Brain pericyte (primary cell): ENCODE results near the gene HSPA1A.
"Not testable (repeated sequence)": the region's sequence is repeated elsewhere in the genome, so short reads cannot be mapped to it uniquely, and the experiment has no call there.

Source experiments
- DNase-seq: peaks from one replicate; pipeline ENCODE4 v3.0.0-alpha.2; 2012; ENCODE audit warnings: low read depth, low spot score

Gene HSPA1A

DNA sequence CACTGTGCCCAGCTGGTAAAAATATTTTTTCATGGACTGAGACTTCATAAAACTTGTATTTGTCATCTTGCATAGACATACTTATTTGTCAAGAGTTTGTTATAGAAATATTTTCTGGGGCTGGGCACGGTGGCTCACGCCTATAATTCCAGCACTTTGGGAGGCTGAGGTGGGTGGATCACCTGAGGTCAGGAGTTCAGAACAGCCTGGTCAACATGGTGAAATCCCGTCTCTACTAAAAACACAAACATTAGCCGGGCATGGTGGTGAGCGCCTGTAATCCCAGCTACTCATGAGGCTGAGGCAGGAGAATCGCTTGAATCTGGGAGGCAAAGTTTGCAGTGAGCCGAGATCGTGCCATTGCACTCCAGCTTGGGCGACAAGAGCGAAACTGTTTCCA lies 6.7 kb upstream of the HSPA1A start:
- not testable (repeated sequence) for DNase-seq

DNA sequence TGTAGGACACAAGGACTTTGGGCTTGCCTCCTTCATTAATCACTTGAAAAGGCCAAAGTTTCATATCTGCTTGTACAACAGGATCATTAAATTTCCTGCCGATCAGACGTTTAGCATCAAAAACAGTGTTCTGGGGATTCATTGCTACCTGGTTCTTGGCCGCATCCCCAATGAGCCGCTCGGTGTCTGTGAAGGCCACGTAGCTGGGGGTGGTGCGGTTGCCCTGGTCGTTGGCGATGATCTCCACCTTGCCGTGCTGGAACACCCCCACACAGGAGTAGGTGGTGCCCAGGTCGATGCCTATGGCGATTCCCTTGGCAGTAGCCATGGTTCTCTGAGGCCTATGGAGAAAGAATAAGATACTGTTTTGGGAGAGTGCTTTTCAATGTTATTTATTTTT lies 3.7 kb upstream of the HSPA1A start:
- no peak for DNase-seq

DNA sequence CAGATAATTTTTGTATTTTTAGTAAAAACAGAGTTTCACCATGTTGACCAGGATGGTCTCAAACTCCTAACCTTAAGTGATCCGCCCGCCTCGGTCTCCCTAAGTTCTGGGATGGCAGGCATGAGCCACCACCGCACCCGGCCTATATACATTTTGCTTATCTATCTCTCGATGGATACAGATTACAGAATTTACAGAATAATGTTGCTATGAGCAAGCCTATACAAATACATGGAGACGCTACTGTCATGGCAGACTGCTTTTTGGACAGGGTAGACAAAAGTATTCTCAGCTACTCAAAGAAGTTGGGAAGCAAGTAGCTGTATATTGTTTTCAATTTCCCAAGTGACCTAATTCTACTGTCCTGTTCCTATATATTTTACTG lies 1.9 kb upstream of the HSPA1A start:
- DNase-seq, result no peak

DNA sequence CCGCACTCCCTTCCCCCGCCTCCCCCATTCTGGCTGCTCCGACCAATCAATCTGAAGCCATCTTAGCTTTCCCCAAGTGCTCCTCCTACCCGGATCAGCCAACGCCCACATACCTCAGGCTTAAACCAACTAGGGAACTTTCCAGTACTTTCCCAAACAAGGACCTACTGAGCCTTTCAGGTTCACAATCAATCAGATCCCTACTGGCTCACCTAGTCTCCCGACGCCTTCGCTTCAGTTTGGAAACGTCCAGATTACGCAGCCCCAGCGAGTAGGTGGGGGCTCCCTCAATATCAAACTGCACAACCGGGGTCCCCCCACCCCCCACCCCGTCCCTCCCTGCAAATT lies 692 bp upstream of the HSPA1A start:
- DNase-seq, result peak; percentile 79

DNA sequence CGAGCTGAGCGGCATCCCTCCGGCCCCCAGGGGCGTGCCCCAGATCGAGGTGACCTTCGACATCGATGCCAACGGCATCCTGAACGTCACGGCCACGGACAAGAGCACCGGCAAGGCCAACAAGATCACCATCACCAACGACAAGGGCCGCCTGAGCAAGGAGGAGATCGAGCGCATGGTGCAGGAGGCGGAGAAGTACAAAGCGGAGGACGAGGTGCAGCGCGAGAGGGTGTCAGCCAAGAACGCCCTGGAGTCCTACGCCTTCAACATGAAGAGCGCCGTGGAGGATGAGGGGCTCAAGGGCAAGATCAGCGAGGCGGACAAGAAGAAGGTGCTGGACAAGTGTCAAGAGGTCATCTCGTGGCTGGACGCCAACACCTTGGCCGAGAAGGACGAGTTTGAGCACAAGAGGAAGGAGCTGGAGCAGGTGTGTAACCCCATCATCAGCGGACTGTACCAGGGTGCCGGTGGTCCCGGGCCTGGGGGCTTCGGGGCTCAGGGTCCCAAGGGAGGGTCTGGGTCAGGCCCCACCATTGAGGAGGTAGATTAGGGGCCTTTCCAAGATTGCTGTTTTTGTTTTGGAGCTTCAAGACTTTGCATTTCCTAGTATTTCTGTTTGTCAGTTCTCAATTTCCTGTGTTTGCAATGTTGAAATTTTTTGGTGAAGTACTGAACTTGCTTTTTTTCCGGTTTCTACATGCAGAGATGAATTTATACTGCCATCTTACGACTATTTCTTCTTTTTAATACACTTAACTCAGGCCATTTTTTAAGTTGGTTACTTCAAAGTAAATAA lies 2.0 kb downstream of the HSPA1A start:
- not testable (repeated sequence) for DNase-seq

DNA sequence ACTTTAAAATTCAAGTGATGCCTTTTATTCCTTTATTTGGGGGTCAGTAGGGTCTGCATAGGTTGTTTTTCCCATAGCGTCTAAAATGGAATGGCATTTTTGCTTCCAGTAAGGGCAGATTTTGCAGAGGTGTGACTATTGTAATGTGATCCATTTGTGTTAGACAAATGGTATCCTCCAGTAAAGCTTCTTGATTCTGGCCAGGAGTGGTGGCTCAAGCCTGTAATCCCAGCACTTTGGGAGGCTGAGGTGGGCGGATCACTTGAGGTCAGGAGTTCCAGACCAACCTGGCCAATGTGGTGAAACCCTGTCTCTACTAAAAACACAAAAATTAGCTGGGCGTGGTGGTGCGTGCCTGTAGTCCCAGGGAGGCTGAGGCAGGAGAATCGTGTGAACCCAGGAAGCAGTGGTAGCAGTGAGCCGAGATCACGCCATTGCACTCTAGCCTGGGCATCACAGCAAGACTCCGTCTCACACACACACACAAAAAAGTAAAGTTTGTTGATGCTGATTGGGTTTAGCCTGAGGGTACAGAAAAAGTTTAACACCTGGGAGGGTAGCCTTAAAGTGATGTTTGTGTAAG lies 2.7 kb downstream of the HSPA1A start:
- not testable (repeated sequence) for DNase-seq

DNA sequence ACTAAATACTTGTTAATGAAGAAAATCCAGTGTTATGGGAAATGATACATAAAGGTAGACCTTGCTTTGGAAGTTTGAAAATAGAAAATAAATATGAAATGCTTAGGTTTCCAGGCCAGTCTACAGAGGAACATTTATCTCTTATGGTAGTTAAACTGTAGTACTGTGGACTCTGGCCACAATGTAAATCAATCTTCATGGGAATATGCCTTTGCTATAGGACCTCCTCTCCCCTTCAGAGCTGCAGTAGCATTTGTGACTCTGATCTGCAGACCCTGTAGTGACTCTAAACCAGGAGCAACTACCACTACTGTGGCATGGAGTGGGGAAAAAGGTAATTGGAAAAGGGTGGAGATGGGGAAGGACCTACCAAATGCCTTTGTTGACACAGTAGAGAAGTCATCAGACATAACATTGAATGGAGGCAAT lies 4.5 kb downstream of the HSPA1A start:
- DNase-seq, result no peak

DNA sequence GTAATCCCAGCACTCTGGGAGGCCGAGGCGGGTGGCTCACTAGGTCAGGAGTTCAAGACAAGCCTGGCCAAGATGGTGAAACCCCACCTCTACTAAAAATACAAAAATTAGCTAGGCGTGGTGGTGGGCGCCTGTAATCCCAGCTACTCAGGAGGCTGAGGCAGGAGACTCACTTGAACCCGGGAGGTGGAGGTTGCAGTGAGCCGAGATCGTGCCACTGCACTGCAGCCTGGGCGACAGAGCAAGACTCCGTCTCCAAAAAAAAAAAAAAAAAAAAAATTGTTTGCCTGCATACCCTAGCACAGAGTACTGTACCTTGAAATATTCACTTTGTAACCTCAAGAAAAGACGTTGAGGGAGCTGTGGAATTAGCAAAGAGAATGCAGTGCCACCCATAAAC lies 5.1 kb downstream of the HSPA1A start:
- DNase-seq, result not testable (repeated sequence)

DNA sequence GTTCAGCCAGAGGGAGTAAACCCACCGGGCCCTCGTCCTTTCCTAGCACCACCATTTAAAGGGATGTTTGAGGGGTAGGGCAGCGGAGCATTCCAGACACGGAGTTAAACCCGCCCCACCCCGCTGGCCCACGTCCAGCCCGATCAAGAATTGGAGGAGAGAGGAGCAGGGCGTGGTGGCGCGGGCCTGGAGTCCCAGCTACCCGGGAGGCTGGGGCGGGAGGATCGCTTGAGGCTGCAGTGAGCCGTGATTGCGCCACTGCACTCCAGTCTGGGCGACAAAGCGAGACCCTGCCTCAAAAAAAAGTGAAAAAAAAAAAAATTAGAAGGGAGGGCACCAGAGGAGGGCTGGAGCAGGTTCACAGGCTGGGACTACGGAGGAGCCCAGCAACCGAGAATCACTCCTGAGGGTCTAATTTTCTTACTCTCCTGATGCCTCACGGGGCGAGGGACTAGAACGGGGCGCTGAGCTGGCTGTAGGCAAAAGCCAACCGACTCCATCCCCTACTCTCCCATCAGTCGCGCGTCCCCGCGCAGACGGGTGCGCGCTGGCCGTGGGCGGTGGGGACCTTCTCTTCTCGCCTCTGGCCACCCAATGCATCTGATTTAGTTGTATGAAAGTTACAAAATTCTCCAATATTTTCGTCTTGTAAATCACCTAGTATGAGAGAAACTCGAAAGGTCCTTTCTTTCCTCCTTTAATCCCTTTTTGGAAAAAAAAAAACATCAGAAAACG lies 6.1 kb downstream of the HSPA1A start:
- DNase-seq, result no peak

DNA sequence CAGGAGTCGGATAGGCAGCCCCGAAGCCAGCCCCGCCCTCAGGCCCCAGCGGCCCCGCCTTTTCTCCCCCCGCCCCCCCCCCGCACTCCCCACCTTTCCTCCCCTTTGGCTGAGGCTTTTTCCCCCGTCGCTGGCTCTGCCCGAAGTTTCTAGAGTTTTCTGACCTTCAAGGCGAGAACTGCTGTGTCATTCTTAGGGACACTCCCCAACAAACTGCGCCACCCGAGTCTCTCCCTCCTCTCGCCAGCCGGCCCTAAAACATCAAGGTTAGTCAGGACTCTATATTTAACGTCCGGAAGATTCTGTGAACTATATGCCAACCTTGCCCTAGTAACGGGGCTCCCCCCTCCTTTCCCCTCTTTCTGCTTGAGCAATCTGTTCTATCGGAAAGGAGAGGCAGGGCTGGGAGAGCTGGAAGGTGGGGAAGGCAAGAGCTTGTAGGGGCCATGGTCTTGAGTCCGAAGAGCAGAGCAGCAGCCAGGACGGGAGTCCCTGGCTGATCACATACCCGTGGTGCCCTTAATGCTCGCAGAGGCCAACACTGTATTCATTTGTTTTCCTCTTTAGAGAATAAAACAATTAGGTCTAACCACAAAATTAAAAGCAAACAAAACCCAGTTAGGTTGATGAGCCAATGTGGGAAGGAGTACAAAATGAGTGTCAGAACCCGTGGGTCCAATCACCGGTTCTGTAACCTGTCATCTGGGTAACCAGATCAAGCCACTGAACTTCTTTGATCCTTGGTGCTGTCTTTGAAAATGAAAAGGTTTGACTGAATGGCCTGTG lies 6.9 kb downstream of the HSPA1A start:
- DNase-seq, result no peak

DNA sequence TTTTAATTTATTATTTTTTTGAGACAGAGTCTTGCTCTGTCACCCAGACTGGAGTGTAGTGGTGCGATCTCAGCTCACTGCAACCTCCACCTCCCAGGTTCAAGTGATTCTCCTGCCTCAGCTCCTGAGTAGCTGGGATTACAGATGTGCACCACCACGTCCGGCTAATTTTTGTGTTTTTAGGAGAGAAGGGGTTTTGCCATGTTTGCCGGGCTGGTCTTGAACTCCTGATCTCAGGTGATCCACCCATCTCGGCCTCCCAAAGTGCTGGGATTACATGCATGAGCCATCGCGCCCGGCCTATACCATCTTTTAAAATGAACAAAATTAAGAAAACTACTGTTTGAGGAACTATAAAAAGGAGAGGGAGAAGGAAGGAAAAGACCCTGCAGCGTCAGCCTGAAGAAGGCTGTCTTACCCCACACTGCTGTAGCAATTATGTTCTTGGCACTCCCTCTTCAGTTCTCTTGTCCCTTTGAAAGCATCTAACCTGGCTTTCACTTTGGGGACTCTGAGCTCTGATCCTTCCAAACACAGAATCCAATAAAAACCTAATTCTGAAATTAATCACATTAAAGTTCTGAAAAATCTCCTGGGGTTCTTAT lies 8.4 kb downstream of the HSPA1A start:
- DNase-seq, result not testable (repeated sequence)

DNA sequence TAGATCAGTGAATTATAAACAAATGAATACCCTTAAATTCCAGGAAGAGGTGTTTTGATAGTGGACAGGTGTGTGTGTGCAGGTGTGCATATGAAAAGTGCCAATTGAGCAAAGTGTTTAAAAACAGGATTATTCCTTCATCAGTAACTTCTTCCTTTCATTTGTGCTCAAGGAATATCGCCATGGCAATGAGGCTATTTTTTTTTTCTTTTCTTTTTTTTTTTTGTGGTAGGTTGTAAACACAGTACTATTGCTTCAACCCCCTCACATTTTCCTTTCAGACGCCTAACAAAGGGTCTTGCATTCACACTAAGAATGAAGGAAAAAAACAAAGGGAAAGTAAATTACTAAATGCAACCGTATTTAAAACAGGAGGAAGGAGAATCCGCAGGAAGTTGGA lies 10.2 kb downstream of the HSPA1A start:
- DNase-seq, result no peak

DNA sequence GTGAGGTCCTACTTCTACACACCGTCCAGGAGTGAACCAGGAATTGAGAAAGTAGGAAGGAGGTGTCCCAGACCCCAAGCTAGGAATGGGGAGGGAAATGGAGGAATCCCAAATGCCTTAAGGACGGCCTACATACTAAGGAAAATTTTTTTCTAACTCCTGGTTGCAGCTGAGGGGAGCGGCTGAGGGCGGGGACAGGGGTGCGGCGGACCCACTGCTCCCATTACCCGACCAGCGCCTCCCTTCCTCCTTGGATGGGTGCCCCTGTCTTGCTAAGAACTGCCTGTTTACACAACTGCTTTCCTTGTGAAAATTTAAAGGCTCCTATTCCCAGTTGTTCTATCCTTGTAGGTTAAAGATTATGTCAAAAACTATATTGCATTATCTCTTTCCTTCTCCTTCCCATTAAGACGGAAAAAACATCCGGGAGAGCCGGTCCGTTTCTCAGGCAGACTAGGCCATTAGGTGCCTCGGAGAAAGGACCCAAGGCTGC lies 11.5 kb downstream of the HSPA1A start:
- DNase-seq, result no peak

DNA sequence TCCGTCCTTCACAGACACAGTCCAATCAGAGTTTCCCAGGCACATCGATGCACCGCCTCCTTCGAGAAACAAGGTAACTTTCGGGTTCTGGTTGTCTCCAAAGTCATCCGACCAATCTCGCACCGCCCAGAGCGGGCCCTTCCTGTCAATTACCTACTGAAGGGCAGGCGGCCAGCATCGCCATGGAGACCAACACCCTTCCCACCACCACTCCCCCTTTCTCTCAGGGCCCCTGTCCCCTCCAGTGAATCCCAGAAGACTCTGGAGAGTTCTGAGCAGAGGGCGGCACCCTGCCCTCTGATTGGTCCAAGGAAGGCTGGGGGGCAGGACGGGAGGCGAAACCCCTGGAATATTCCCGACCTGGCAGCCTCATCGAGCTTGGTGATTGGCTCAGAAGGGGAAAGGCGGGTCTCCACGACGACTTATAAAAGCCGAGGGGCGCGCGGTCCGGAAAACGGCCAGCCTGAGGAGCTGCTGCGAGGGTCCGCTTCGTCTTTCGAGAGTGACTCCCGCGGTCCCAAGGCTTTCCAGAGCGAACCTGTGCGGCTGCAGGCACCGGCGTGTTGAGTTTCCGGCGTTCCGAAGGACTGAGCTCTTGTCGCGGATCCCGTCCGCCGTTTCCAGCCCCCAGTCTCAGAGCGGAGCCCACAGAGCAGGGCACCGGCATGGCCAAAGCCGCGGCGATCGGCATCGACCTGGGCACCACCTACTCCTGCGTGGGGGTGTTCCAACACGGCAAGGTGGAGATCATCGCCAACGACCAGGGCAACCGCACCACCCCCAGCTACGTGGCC lies 12.1 kb downstream of the HSPA1A start, which contains the start of gene HSPA1B:
Gene HSPA1B, plus strand, starts transcription at position 453 of the 794 bp plus-strand sequence. Its CDS starts 213 bp downstream, at position 666.
- peak; percentile 100 for DNase-seq

DNA sequence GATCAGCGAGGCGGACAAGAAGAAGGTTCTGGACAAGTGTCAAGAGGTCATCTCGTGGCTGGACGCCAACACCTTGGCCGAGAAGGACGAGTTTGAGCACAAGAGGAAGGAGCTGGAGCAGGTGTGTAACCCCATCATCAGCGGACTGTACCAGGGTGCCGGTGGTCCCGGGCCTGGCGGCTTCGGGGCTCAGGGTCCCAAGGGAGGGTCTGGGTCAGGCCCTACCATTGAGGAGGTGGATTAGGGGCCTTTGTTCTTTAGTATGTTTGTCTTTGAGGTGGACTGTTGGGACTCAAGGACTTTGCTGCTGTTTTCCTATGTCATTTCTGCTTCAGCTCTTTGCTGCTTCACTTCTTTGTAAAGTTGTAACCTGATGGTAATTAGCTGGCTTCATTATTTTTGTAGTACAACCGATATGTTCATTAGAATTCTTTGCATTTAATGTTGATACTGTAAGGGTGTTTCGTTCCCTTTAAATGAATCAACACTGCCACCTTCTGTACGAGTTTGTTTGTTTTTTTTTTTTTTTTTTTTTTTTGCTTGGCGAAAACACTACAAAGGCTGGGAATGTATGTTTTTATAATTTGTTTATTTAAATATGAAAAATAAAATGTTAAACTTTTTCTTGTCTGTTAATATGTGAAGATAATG lies 14.4 kb downstream of the HSPA1A start:
- no peak for DNase-seq

DNA sequence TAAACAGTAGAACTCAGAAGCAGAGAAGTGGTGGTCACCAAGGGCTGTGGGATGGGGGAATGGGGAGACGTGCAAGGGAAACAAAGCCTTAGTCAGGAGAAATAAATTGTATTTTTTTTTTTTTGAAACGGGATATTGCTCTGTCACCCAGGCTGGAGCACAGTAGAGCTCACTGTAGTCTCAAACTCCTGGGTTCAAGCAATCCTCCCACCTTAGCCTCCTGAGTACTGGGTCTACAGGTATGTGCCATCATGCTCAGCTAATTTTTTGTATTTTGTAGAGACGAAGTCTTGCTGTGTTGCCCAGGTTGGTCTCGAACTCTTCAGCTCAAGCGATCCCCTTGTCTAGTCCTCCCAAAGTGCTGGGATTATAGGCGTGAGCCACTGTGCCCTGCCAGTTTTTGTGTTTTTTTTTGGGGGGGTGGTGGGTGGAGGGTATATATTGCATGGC lies 15.6 kb downstream of the HSPA1A start:
- DNase-seq, result no peak

DNA sequence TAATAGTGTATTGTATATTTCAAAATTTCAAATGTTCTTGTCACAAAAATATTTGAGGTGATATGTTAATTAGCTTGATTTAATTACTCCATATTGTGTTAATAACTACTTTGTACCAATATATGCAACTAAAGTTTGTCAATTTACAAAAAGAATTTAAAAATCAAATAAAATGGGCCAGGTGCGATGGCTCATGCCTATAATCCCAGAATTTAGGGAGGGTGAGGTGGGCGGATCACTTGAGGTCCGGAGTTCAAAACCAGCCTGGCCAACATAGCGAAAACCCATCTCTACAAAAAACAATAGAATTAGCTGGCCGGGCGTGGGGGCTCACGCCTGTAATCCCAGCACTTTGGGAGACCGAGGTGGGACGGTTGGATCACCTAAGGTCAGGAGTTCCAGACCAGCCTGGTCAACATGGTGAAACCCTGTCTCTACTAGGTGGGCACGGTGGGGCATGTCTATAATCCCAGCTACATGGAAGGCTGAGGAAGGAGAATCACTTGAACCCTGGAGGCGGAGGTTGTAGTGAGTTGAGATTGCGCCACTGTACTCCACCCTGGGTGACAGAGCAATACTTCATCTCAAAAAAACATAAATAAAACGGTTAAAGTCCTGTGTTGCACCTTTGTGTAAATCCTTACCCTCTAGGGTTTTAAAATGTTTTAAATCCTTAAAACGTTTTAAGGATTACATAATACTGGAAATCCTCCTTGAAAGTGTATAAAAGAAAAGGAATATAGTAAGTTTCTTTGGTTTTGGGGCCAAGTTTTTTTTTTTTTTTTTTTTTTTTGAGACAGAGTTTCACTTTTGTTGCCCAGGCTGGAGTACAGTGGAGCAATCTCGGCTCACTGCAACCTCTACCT lies 16.2 kb downstream of the HSPA1A start:
- DNase-seq, result no peak

DNA sequence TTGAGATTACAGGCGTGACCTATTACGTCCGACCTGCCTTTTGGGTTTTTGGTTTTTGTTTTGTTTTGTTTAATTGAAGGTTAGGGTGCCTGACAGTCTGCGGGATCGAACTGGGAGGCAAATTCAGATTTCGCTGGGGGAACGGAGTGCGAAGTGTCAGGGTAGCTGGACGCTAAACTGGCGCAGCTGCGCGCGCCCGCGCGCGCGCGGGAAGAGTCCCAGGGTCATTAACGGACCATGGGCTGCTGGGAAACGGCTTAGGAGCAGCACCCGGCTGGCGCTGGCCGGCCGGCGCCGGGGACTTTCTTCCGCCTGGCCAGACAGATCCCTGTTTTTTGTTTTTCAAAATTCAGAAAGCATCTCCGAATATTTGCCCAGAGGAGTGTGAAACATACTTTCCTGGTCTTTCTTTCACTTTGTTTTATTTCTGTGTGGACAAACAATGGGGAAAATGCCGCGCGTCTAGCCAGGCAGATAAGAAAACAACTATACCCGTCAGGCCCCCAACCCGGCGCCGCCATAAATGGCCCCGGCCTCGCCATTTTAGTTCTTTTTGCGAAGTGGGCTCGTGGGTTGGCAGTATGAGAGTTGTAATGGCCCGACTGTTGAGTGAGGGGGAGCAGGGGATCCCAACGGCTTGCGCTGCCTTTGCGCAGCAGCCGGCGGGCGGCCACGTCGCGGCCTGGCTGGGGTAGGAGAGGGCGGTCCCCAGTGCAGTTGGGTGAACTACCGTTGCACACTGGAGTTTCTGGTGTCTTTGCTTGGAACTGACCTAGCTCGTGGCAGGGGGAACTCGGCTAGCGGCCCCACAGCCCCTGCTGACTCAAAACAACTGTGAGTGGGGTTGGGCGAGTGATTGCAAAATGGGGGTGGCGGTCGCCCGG lies 19.3 kb downstream of the HSPA1A start:
- no peak for DNase-seq
